GM18909 (cell line): ENCODE results near the gene SIGLEC14.
"Not testable (repeated sequence)": the region's sequence is repeated elsewhere in the genome, so short reads cannot be mapped to it uniquely, and the experiment has no call there.

ENCODE experiments used
- ATAC-seq: cut with Tn5 transposase; IDR thresholded peaks from one replicate; pipeline ENCODE4 v1.9.1; 2021; ENCODE audit warnings: mild to moderate bottlenecking; ENCODE audit not compliant: unreplicated experiment, poor library complexity

The SIGLEC14 gene

DNA sequence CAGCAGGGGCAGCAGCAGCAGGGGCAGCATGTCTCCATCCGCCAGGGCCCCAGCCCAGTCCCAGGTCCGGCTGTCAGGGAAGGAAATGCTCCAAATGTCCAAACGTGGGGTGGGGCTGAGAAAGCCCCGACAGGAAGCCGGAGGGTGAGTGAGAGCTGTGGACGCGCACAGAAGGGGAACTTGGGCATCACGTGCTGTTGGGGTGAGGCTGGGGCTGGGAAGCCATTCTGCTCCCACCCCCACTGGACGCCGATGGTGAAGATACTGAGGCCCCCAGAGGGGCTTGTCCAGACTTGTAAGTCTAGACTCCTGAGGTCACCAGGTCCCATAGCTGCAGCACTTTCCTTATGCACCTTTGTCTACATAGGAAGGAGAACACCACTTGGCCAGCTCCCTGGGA lies at the start of gene SIGLEC14:
Gene SIGLEC14 (minus strand): TSS at position 96 of the 400 bp plus-strand sequence. CDS start 66 bp downstream, at position 30.
- ATAC-seq = not testable (repeated sequence)

DNA sequence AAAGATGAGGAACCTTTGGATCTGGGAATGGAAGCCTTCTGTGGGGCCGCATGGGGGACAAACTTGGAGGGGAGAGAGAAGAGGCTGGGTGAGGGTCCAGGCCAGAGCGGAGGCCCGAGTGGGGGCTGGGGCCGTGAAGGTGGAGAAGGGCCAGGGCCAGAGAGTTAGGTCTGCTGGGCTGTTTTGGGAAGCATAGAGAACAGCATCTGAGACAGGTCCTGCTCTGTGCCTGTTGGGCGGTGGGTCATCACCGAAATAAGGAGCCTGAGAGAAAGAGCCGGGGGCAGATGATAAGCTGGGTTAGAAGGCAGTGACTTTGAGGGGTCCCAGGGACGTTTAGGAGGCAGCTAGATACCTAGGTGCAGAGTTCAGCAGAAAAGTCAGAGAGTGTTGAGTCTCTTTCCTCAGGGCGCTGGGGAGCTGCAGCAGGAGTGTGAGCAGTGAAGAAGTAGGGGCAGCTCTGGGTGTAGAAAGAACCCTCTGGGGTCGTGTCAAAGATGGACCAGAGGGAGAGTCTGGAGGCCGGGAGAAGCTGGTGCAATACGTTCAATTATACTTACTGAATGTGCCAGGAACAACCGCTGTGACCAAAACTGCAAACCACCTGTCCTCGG lies 49.2 kb upstream of the SIGLEC14 start:
- ATAC-seq = no peak

DNA sequence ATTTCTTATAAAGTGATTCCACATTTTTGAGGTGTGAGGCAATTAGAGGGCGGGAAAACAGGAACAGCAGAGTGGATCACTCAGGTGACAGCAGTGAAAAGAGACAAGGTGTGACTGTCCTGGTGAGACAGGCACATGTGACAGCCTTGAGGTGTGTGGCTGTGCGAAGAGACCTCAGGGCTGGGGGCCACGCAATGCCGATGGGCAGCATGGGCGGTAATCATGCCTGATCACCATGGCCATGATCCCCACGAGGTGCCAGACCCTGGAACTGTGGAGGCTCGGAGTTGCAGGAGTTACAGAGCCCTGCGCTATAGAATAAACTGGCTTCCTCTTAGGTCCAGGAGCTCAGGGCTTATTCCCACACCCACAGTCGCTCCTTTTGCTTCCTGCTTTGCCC lies 48.5 kb upstream of the SIGLEC14 start:
- no peak for ATAC-seq

- ATAC-seq = no peak
Observed at GRCh38 chr19:51694318-51695085, 47.9 kb upstream of the SIGLEC14 start.

DNA sequence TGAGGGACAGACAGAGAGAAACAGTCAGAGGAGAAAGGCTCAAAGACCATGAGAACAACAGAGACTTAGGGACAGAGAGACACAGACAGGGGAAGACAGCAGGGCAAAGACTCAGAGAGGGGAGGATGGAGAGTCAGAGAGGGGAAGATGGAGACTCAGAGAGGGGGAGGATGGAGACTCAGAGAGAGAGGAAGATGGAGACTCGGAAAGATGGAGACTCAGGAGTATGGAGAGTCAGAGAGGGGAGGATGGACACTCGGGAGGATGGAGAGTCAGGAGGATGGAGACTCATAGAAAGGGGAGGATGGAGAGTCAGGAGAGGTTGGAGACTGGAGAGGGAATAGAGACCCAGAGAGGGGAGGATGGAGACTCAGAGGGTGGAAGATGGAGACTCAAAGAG lies 47.2 kb upstream of the SIGLEC14 start:
- ATAC-seq = no peak

GRCh38 chr19:51693260-51693659 lies 46.6 kb upstream of the SIGLEC14 start, which contains the start of gene SPACA6:
Gene SPACA6 (plus strand): TSS chr19:51693330. CDS start chr19:51693527, 197 bp downstream.
- ATAC-seq = no peak

- no peak for ATAC-seq
Observed at GRCh38 chr19:51692468-51692867, 45.8 kb upstream of the SIGLEC14 start.

- ATAC-seq = no peak
Observed at GRCh38 chr19:51691584-51692428, 45.2 kb upstream of the SIGLEC14 start.

DNA sequence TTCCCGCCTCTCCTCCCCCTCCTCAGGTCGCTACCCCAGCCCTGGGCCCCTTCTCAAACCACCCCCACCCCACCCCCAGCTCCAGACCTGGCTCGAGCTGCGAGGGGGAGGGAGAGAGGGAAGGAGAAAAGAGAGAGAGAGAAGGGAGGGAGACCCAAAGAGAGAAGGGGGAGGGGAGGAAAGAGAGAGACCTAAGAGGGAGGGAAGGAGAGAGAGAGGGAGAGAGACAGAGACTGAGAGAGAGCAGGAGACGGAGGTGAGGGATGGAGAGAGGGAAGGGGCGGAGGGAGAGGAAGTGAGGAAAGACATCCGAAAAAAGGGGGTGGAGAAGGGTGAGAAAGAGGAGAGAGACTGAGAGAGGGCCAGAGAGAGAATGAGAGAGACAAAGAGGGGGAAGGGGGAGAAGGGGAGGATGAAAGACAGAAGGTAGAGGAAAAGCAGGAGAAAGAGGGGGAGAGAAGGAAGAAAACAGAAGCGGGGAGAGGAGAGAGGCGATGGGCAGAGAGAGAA lies 44.5 kb upstream of the SIGLEC14 start:
- ATAC-seq = no peak

- ATAC-seq = no peak
Observed at GRCh38 chr19:51690454-51691073, 43.9 kb upstream of the SIGLEC14 start.

DNA sequence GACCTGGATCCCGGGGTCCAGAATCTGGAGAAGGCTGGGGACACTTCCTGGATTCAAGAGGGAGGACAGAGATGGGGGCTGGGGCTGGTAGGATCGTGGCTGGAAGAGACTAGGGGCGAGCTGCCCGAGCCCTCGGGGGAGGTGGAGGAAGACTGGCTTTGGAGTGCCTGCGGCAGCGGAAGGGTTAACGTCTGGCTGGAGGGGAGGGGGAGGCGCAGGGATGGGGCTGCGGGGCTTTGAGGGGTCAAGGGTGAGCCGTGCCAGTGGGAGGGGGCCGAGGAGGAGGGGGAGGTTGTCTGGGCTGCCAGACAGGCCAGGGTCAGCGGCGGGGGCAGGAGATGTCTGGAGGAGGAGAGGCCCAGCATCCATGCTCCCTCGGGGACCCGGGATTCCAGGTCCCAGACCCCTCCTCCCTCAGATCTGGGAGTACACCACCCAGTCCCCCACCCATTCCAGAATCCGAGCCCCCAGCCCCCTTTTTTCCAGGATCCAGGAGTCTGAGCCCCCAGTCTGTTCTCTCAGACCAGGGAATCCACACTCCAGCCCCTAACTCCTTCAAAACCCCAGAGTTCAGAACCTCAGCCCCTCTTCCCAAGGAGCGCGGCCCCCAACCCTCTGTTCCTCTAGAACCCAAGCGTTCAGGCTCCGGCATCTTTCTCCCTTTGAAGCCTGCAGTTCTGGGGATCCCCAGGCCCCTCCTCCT lies 43.3 kb upstream of the SIGLEC14 start:
- ATAC-seq = no peak

DNA sequence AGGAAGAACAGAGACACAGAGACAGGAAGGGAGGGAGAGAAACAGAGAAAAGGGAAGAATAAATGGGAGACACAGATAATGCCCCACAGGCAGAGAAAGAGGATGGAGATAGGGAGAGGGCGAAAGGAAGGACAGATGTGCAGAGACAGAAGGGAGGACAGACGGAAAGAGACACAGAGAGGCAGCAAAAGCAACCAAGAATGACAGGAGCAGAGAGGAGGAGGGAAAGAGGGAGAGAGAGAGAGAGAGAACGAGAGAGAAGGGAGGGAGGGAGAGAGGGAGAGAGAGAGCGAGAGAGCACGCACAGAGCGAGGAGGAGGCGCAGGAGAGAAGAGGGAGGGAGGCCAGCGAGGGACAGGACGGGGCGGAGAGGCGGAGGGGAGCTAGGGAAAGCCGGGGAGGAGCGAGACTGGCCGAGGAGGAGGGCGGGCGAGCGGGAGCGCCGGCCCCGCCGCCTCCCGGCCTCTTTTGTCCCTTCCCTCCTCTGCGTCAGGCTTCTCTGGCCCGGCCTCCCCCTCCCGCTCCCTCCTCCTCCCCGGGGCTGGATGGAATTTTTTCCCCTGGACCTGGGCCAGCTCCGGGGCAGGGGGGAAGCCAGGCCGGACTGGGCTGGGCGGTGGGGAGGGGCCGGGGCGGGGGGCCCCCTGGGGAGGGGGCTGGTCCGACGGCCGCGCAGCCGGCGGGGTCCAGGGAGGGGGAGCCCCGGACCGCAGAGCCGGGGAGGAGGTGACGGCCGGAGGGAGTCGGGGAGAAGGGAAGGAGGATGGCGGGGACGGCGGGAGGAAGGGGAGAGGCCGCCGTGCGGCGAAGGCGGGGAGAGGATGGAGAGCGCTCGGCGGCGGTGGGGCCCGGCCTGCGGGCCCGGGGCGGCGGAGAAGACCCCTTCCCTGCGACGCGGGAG lies 42.3 kb upstream of the SIGLEC14 start:
- no peak for ATAC-seq

GRCh38 chr19:51687791-51688670 lies 41.4 kb upstream of the SIGLEC14 start:
- no peak for ATAC-seq

DNA sequence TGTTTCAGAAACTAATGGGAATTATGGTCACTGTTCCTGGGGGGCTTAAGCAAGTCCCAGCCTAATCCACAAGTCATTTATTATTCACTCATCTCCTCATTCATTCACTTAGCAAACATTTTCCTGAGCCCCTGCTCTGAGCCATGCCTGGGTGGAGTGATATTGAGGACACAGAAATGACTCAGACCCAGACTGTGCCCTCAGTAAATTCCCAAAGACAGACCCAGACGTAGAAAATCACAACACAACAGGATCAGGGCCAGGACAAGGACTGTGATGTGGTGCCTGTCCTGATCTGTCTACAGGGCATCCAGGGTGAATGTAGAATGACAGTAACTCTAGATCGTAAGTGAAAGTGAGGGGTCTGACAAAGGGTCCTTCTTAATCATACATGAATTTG lies 39.5 kb upstream of the SIGLEC14 start:
- no peak for ATAC-seq

DNA sequence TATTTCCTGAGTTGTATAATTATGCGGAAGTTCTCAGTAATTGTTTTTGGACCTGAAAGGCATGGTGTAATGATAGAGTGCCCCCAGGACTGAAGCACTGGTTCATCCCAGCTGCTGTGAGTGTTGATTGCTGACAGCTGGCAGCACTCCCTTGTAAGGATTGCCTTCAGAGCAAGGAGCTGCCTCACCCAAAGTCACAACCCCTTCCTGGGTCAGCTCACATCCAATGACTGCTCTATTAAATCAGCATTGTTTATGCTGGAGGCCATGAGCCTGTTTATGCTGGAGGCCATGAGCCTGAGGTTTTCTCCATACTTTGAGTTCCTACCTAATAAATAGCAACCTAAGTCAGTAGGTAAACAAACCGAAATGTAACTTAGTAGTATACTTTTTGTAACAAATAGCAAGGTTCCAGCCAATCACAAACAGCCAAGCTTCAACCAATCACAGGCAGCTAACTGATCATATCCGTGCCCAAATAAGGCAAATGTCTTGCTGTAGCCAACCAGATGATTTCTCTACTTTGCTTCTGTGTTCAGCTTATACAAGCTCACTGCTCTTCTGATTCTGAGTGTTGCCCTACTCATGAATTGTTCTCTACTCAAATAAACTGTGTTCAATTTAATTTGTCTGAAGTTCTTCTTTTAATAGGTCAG lies 34.8 kb upstream of the SIGLEC14 start:
- ATAC-seq = no peak

DNA sequence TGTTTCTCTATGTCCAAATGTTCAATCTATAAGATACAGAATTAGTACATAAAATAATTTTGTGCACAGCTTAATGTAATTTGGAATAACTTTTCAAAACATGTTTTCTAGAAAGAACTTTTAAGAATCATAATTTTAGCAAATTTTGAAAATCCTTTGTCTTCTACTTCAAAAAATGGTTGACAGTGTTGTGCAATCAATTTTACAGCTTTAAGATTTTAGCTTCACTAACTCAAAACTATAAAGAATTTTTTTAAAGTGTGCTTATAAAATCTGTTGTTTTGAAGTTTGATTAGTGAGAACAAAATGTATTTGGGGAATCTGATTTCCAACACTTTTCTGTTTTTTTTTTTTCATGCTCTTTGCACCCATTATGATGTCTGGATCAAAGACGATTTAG lies 33.8 kb upstream of the SIGLEC14 start:
- no peak for ATAC-seq

DNA sequence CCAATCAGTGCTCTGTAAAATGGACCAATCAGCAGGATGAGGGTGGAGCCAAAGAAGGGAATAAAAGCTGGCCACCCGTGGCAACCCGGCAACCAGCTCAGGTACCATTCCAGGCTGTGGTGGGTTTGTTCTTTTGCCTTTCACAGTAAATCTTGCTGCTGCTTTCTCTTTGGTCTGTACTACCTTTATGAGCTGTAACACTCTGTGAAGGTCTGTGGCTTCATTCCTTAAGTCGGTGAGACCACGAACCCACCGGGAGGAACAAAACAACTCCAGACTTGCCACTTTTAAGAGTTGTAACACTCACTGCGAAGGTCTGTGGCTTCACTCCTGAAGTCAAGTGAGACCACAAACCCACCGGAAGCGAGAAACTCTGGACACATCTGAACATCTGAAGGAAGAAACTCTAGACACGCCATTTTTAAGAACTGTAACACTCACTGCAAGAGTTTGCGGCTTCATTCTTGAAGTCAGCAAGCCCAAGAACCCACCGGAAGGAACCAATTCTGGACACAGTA lies 30.0 kb upstream of the SIGLEC14 start:
- no peak for ATAC-seq
